NCI-H2107 (cell line): Measurements from ENCODE around the gene PRKCE.

Experiments used
- DNase-seq: peaks from one replicate; lab custom pipeline; 2025; lab: John Stamatoyannopoulos, UW

The PRKCE gene

GRCh38 chr2:46079985-46080560, 428.6 kb downstream of the PRKCE start:
- no peak for DNase-seq

- no peak for DNase-seq
Observed at GRCh38 chr2:46082531-46083485, 431.3 kb downstream of the PRKCE start.

GRCh38 chr2:46086578-46087070, 435.1 kb downstream of the PRKCE start:
- no peak for DNase-seq

- DNase-seq, result no peak
Observed at GRCh38 chr2:46087492-46087891, 436.0 kb downstream of the PRKCE start.

GRCh38 chr2:46091004-46091403, 439.5 kb downstream of the PRKCE start:
- no peak for DNase-seq

- no peak for DNase-seq
Observed at GRCh38 chr2:46091961-46092667, 440.6 kb downstream of the PRKCE start.

- DNase-seq, result no peak
Observed at GRCh38 chr2:46094689-46095088, 443.2 kb downstream of the PRKCE start.

GRCh38 chr2:46095830-46096229, 444.4 kb downstream of the PRKCE start:
- DNase-seq, result no peak

GRCh38 chr2:46096260-46096659, 444.8 kb downstream of the PRKCE start:
- no peak for DNase-seq

- no peak for DNase-seq
Observed at GRCh38 chr2:46097714-46098480, 446.4 kb downstream of the PRKCE start.

GRCh38 chr2:46098621-46099062, 447.2 kb downstream of the PRKCE start:
- DNase-seq, result no peak

GRCh38 chr2:46101557-46102220, 450.2 kb downstream of the PRKCE start:
- no peak for DNase-seq

GRCh38 chr2:46106690-46107089, 455.2 kb downstream of the PRKCE start:
- no peak for DNase-seq

- DNase-seq, result no peak
Observed at GRCh38 chr2:46114996-46115395, 463.5 kb downstream of the PRKCE start.

GRCh38 chr2:46116150-46116549, 464.7 kb downstream of the PRKCE start:
- DNase-seq, result no peak

- no peak for DNase-seq
Observed at GRCh38 chr2:46116553-46116991, 465.1 kb downstream of the PRKCE start.

- no peak for DNase-seq
Observed at GRCh38 chr2:46117379-46117778, 465.9 kb downstream of the PRKCE start.

- no peak for DNase-seq
Observed at GRCh38 chr2:46117994-46118393, 466.5 kb downstream of the PRKCE start.

GRCh38 chr2:46118656-46119371, 467.3 kb downstream of the PRKCE start:
- DNase-seq, result no peak

- DNase-seq, result no peak
Observed at GRCh38 chr2:46119453-46119852, 468.0 kb downstream of the PRKCE start.
